ENCODE data around the gene RBM15B. TPM values are rescaled to one million over a fixed set of nuclear protein-coding genes. Genes with fewer than 3 reads are reported as not detected.

Gene RBM15B
- polyA plus RNA-seq, 3 donors = 7.1 to 10.3 (median 9.1) TPM

DNA sequence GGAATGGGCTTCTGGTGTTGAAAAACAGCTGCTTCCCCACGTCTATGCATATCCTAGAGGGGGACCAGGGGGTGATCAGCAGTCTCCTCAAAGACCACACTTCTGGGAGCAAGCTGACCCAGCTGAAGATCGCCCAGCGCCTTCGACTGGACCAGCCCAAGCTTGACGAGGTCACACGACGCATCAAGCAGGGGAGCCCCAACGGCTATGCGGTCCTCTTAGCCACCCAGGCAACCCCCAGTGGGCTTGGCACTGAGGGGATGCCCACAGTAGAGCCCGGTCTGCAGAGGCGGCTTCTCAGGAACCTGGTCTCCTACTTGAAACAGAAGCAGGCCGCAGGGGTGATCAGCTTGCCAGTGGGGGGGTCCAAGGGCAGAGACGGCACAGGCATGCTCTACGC, 2.5 kb downstream of the RBM15B start:
- Mint-ChIP-seq H3K4me1 (peaks cover 45% of the 10 kb centered on the region), H3K36me3 (peaks cover 54 to 69% of the 10 kb centered on the region in 2 donors), H3K27me3 (ENCODE audit: low read depth in 3 of 3) (no peaks in the 10 kb centered on the region), H3K27ac (peak overlapping the region in 2 of 7 donors; percentile 41 to 79), H3K9me3 (peaks cover 0 to 3% (median 0%) of the 10 kb centered on the region in 7 donors), H3K4me3 (no peak overlapping the region)
- TF ChIP-seq, protein P1, sequence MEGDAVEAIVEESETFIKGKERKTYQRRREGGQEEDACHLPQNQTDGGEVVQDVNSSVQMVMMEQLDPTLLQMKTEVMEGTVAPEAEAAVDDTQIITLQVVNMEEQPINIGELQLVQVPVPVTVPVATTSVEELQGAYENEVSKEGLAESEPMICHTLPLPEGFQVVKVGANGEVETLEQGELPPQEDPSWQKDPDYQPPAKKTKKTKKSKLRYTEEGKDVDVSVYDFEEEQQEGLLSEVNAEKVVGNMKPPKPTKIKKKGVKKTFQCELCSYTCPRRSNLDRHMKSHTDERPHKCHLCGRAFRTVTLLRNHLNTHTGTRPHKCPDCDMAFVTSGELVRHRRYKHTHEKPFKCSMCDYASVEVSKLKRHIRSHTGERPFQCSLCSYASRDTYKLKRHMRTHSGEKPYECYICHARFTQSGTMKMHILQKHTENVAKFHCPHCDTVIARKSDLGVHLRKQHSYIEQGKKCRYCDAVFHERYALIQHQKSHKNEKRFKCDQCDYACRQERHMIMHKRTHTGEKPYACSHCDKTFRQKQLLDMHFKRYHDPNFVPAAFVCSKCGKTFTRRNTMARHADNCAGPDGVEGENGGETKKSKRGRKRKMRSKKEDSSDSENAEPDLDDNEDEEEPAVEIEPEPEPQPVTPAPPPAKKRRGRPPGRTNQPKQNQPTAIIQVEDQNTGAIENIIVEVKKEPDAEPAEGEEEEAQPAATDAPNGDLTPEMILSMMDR (IDR thresholded peaks at IDR 0.05) = no peak
- H3K9ac ChIP-seq (ENCODE audit: insufficient read depth, low read length, poor library complexity, severe bottlenecking) = no peak overlapping the region
- H3K9me3 ChIP-seq (replicated peaks in 1 of 2; ENCODE audit: control insufficient read depth in 1 of 2, insufficient read depth in 1 of 2, low read length in 2 of 2) = no peaks in the 10 kb centered on the region
- peaks cover 17 to 26% of the 10 kb centered on the region in 2 donors for H3K4me1 ChIP-seq (ENCODE audit: control insufficient read depth in 1 of 2, insufficient read depth in 2 of 2, low read length in 2 of 2)
- DNase-seq = no peak
- H3K79me2 ChIP-seq (ENCODE audit: insufficient read depth, low read length) = peaks cover 60% of the 10 kb centered on the region
- H3K36me3 ChIP-seq (replicated peaks in 1 of 2; ENCODE audit: control insufficient read depth in 1 of 2, insufficient read depth in 2 of 2, low read length in 2 of 2) = peaks cover 63 to 64% of the 10 kb centered on the region in 2 donors
- no peaks in the 10 kb centered on the region for H3K27me3 ChIP-seq (ENCODE audit: control insufficient read depth in 2 of 2, insufficient read depth in 2 of 2, low read length in 2 of 2)
- no peak overlapping the region for H2AFZ ChIP-seq (ENCODE audit: insufficient read depth, low read depth, low read length, poor library complexity, severe bottlenecking)
- WGBS (ENCODE audit: insufficient coverage) = over 99% methylated on average over 14 of the region's 14 CpGs
- H4K20me1 ChIP-seq (ENCODE audit: insufficient read depth, low read length) = peaks cover 60% of the 10 kb centered on the region
- H3K27ac ChIP-seq (ENCODE audit: low read depth in 1 of 2, low read length in 2 of 2) = peak overlapping the region in 1 of 2 donors; percentile 45
- no peak overlapping the region for H3K4me2 ChIP-seq (replicated peaks; ENCODE audit: extremely low read depth, low read length, poor library complexity, severe bottlenecking)
- intact Hi-C loops (cut with micrococcal nuclease) = loop anchor here (5.0 to 10.0 kb wide), 2 partner anchors 104 to 1039 kb away; partner anchors contain the start of genes CYB561D2 (in 1 of the 2), NPRL2 (in 1 of the 2) and TMEM115 (in 1 of the 2)
- no peak overlapping the region for H3K4me3 ChIP-seq (replicated peaks in 1 of 3; ENCODE audit: low read depth in 2 of 3, low read length in 3 of 3)

DNA sequence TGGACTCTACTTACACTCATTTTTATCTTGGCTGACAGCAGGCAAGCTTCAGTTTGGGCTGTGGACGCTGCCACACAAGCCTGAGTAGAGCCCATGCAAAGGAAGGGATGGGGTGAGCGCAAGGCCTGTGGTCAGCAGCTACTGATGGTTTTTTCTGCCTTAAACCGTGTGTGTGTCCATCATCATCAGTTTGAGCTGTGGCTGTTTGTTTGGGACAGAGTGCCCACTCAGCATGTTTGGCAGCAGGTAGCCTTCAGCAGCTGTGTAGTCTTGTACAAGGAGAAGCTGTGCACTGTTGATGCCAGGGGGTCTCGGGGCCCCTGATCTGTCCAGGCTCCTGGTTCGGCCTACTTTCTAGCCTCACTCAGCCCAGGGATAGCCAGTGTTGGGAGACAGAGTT, 3.5 kb downstream of the RBM15B start:
- no peak for DNase-seq
- Histone ChIP-seq H4K20me1 (ENCODE audit: insufficient read depth, low read length) (peaks cover 51% of the 10 kb centered on the region), H2AFZ (ENCODE audit: insufficient read depth, low read depth, low read length, poor library complexity, severe bottlenecking) (no peak overlapping the region), H3K27me3 (ENCODE audit: control insufficient read depth in 2 of 2, insufficient read depth in 2 of 2, low read length in 2 of 2) (no peaks in the 10 kb centered on the region), H3K4me1 (ENCODE audit: control insufficient read depth in 1 of 2, insufficient read depth in 2 of 2, low read length in 2 of 2) (peaks cover 17 to 24% of the 10 kb centered on the region in 2 donors), H3K27ac (ENCODE audit: low read depth in 1 of 2, low read length in 2 of 2) (peak overlapping the region in 1 of 2 donors; percentile 45), H3K9ac (ENCODE audit: insufficient read depth, low read length, poor library complexity, severe bottlenecking) (no peak overlapping the region), H3K4me3 (replicated peaks in 1 of 3; ENCODE audit: low read depth in 2 of 3, low read length in 3 of 3) (no peak overlapping the region), H3K9me3 (replicated peaks in 1 of 2; ENCODE audit: control insufficient read depth in 1 of 2, insufficient read depth in 1 of 2, low read length in 2 of 2) (no peaks in the 10 kb centered on the region), H3K79me2 (ENCODE audit: insufficient read depth, low read length) (peaks cover 55% of the 10 kb centered on the region), H3K4me2 (replicated peaks; ENCODE audit: extremely low read depth, low read length, poor library complexity, severe bottlenecking) (no peak overlapping the region), H3K36me3 (replicated peaks in 1 of 2; ENCODE audit: control insufficient read depth in 1 of 2, insufficient read depth in 2 of 2, low read length in 2 of 2) (peaks cover 67 to 68% of the 10 kb centered on the region in 2 donors)
- TF ChIP-seq, protein P1 (IDR thresholded peaks at IDR 0.05) = no peak
- intact Hi-C loops (cut with micrococcal nuclease) = loop anchor here (5.0 to 10.0 kb wide), 2 partner anchors 103 to 1040 kb away; partner anchors contain the start of genes CYB561D2 (in 1 of the 2), NPRL2 (in 1 of the 2) and TMEM115 (in 1 of the 2)
- Mint-ChIP-seq H3K27me3 (ENCODE audit: low read depth in 3 of 3) (no peaks in the 10 kb centered on the region), H3K36me3 (peaks cover 49 to 66% of the 10 kb centered on the region in 2 donors), H3K4me1 (peaks cover 41% of the 10 kb centered on the region), H3K27ac (peak overlapping the region in 4 of 7 donors; percentile 9 to 53 (median 52)), H3K4me3 (no peak overlapping the region), H3K9me3 (peaks cover 0 to 3% (median 0%) of the 10 kb centered on the region in 7 donors)
- 88% methylated on average over 3 of the region's 5 CpGs for WGBS (ENCODE audit: insufficient coverage)
